Epidermal melanocyte (primary cell): ENCODE data around the gene AQP9.
"Not testable (repeated sequence)": the region's sequence is repeated elsewhere in the genome, so short reads cannot be mapped to it uniquely, and the experiment has no call there.

ENCODE experiments used
- DNase-seq: peaks from one replicate; pipeline ENCODE4 v3.0.0; 2011; ENCODE audit warnings: low spot score; ENCODE audit not compliant: insufficient read length

Gene AQP9, protein sequence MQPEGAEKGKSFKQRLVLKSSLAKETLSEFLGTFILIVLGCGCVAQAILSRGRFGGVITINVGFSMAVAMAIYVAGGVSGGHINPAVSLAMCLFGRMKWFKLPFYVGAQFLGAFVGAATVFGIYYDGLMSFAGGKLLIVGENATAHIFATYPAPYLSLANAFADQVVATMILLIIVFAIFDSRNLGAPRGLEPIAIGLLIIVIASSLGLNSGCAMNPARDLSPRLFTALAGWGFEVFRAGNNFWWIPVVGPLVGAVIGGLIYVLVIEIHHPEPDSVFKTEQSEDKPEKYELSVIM

DNA sequence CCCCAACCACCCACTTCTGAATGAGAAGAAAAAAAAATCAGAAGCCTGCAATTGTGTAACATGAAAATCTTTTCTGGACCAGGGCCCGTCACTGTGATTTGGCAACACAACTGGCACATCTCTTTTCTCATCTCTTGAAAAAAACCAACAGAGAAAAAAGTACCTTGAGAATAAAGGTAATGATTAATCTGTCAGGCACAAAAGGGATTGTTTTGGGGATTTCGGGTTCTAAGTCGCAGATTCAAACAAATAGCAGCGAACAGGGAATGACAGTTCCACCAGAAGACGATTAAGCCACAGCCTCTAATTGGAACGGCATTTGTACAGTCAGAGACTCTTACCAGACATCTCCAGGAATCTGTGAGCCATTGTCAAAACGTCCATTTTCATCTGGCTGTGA, at the start of gene AQP9:
AQP9 (plus strand) TSS at position 276 of the 400 bp plus-strand sequence. CDS start 185 bp downstream, outside the sequence.
- DNase-seq = no peak

DNA sequence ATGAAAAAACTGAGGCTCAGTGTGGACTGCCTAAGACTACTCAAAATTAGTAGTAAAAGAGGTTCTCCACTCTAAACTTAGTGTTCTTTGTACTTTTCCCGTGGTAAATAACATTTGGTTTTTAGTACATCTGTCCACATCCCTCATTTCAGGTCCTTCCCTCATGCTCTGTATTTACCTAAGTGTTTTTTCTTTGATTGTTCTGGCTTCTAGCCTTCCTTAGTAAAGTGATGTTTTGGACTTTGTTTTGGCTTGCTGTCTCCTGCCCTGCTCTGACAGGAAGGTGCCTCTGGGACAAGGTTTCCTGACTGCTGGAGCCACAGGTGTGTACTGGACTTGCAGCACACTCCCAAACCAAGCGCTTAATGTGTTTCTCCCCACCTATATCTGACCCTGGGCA, 42.8 kb upstream of the AQP9 start:
- no peak for DNase-seq

- DNase-seq = no peak
Observed at GRCh38 chr15:58096529-58097084, 41.6 kb upstream of the AQP9 start.

GRCh38 chr15:58103482-58103881, 34.7 kb upstream of the AQP9 start:
- DNase-seq = no peak

- no peak for DNase-seq
Observed at GRCh38 chr15:58108117-58108516, 30.1 kb upstream of the AQP9 start.

- DNase-seq = no peak
Observed at GRCh38 chr15:58109419-58109818, 28.8 kb upstream of the AQP9 start.

DNA sequence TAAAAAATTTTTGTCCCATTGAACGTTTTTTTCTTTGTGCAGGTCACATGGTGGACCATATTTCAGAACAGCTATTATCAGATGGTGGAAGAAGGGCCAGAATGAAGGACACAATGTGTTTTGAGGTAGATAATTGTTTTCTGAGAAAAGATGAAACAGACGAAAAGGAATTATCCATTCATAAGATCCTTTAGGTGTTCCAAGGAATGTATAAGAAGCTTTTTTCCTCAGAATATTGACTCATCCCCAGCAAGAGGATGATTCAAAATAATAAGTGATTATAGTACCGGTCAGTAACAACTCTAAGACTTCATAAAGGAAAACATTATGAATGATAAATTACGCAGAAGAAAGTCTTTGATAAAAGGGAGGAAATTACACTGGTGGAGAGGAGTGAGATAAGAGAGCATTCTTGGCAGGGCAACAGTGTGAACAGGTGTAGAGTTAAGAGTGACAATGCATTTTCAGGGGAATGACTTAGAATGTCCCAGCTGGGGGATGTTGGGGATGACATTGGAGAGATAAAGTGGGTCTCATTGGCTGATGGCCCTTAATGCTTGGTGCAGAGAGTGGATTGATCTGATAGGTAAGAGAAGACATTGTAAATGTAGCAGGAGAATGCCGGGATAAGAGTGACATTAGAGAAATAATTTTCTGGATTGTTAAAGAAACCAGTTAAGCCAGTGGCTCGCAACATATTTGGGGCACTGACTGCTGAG, 27.0 kb upstream of the AQP9 start:
- DNase-seq = no peak

DNA sequence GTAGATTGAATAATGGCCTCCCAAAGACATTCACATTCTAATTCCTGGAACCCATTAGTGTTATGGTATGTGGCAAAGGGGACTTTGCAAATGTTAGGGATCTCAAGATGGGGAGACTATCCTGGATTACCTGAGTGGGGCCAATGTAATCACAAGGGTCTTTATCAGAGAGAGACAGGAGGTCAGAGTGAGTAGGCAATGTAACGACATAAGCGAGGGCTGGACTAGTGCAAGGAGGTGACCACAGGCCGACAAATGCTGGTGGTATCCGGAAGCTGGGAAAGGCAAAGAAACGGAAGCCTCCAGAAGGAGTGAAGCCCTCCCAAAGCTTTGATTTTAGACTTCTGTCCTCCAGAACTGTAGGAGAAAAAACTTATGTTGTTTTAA, 26.5 kb upstream of the AQP9 start:
- DNase-seq = no peak

- not testable (repeated sequence) for DNase-seq
Observed at GRCh38 chr15:58113358-58113757, 24.8 kb upstream of the AQP9 start.

DNA sequence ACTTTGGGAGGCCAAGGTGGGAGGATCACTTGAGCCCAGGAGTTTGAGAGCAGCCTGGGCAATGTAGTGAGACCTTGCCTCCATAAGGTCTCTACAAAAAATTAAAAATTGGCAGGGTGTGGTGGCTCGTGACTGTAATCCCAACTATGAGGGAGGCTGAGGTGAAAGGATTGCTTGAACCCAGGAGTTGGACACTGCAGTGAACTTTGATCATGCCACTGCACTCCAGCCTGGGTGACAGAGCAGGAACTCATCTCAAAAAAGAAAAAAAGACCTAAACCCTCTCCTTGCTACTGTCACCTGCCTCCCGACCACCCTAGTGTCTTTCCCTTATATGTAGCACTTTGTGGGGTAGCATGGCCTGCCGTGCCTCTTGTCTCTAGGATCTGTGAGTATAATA, 23.8 kb upstream of the AQP9 start:
- DNase-seq = no peak

GRCh38 chr15:58114812-58115211, 23.4 kb upstream of the AQP9 start:
- DNase-seq = no peak

GRCh38 chr15:58115692-58116091, 22.5 kb upstream of the AQP9 start:
- no peak for DNase-seq

DNA sequence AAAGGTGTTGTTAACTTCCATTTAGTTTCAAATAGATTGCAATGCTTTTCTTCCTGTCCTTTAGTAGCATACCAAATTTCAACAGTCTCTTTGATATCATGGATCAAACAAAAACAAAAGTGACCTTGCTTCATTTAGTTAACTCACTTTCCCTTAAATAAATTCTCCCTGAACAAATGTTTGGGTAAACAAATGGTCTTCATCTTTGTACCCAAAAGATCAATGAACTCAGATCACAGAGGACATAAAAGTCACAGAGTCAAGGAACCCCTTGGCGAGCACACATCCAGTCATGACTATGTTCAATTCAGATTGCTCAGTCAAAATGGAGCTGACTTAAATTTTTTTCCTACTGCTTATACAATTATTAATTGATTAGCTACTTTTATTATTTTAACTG, 20.6 kb upstream of the AQP9 start:
- no peak for DNase-seq

- DNase-seq = no peak
Observed at GRCh38 chr15:58118272-58118671, 19.9 kb upstream of the AQP9 start.

- DNase-seq = no peak
Observed at GRCh38 chr15:58119016-58119415, 19.2 kb upstream of the AQP9 start.

DNA sequence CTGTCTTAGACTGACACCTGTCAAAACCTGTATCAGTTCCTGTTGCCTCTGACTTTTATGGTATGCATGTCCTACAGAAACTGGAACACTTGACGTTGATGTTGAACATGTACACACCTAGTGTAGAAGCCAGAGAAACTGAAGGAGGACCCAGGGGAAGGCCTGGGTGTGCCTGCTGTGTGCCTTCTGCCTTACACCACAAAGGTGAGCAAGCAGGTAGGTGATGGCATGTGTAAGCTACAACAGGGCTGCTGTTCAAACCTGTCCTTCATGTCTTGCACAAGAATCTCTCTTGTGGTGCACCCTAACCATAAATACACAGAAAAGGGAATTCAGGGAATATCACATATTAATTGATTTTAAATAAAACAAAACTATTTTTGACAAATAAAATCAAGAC, 13.6 kb upstream of the AQP9 start:
- DNase-seq = no peak

- no peak for DNase-seq
Observed at GRCh38 chr15:58125333-58125732, 12.8 kb upstream of the AQP9 start.

DNA sequence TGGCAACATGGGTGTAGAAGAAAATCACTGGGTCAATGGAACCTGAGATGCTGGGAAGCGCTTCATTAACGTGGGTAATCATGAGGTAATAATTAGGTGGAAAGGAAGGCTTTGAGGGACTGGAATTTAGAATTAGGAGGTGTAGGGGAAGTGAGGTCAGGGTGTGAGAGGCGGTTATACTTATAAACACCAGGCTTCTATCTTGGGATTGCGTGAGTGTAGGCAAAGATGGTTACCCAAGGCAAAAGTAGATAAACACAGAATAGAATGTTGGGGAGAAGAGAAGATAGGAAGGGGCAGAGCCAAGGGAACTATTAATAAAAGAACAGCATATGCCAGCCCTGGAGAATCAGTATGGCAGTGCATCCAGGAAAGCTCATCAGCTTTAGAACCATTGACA, 3.3 kb upstream of the AQP9 start:
- no peak for DNase-seq

DNA sequence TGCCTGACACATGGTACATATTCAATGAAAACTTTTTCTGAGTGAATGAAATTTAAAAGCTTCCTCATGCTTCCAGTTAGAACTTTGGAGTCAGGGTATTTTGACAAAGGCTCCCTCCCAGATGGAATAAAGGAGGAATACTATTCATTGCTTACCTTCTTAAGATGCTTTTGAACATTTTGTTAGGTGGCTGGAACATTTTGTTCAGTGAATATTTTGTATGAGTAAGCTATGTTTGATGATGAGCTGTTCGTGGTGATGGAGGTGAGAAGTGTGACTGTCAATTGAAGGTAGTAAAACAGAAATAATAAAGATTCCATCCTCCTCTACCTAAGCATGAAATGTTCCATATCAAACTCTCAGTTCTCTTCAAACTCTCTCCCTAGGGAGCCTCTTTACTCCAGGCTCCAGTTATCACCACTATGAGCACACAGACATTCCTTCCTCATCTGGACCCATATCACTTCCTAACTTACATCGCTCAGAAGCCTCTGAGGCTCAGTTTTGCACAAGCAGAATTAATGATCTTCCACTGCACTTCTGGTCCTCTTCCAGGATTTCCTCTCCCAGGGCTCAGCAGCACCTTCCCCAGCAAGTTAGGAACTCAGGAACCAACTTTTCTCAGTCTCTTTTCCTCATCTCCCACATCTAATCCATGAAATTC, 2.5 kb upstream of the AQP9 start:
- no peak for DNase-seq

DNA sequence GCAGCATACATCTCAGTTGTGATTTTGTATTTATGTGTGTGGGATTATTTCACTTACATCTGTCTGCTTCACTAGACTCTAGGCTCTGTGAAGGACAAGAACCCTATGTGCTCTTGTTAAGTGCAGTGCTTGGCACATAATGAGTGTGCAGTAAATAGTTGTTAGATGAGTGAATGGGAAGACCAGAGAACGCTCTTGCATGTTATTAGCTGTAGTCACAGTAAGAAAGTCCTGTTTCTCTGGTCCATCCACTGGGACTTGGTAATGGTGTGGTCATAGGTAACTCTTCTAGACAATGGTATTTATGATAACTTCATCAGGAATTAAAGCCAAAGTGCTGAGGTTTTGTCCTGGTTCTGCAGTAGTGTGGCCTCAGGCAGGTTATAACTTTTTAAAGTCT, 1.4 kb upstream of the AQP9 start:
- no peak for DNase-seq

GRCh38 chr15:58137686-58138085, 495 bp upstream of the AQP9 start:
- no peak for DNase-seq

GRCh38 chr15:58139276-58139988, 1.3 kb downstream of the AQP9 start:
- DNase-seq = peak; percentile 31
